Measurements from ENCODE around the gene FAM83G. TPM values are rescaled to one million over a fixed set of nuclear protein-coding genes. Genes with fewer than 3 reads are reported as not detected.

Gene FAM83G
- total RNA-seq, 1 donor from 2014 or later, result 5.8 TPM

- H3K9me3 ChIP-seq, result no peaks in the 10 kb centered on the region
- no peaks in the 10 kb centered on the region for H3K36me3 ChIP-seq
- ATAC-seq (no peak), DNase-seq (no peak)
- H3K27ac ChIP-seq, result no peak overlapping the region
- TF ChIP-seq CTCF (IDR thresholded peaks at IDR 0.05), result no peak
- no peak overlapping the region for H3K4me3 ChIP-seq
- intact Hi-C loops (cut with DNase I), result no loop called here
- H3K4me1 ChIP-seq, result no peaks in the 10 kb centered on the region
- H3K27me3 ChIP-seq (ENCODE audit: low read depth), result no peaks in the 10 kb centered on the region
These were observed 56.7 kb downstream of the FAM83G start for GRCh38 chr17:18947866-18948265.

GRCh38 chr17:18946536-18946935 is 58.0 kb downstream of the FAM83G start:
- ATAC-seq, result no peak

GRCh38 chr17:18944646-18945045 is 59.9 kb downstream of the FAM83G start:
- intact Hi-C loops (cut with DNase I), result no loop called here
- ATAC-seq, result no peak
- TF ChIP-seq CTCF (IDR thresholded peaks at IDR 0.05), result no peak
- no peaks in the 10 kb centered on the region for H3K36me3 ChIP-seq
- H3K4me1 ChIP-seq, result no peaks in the 10 kb centered on the region
- no peak overlapping the region for H3K4me3 ChIP-seq
- H3K27me3 ChIP-seq (ENCODE audit: low read depth), result no peaks in the 10 kb centered on the region
- no peak for DNase-seq
- no peak overlapping the region for H3K27ac ChIP-seq
- no peaks in the 10 kb centered on the region for H3K9me3 ChIP-seq

More at GRCh38 chr17:18946536-18946935, 58.0 kb downstream of the FAM83G start:
- Histone ChIP-seq H3K4me1 (no peaks in the 10 kb centered on the region), H3K4me3 (no peak overlapping the region), H3K36me3 (no peaks in the 10 kb centered on the region), H3K9me3 (no peaks in the 10 kb centered on the region), H3K27ac (no peak overlapping the region), H3K27me3 (ENCODE audit: low read depth) (no peaks in the 10 kb centered on the region)
- intact Hi-C loops (cut with DNase I), result no loop called here
- TF ChIP-seq CTCF (IDR thresholded peaks at IDR 0.05), result no peak
- no peak for DNase-seq

GRCh38 chr17:18938692-18939023 is 65.9 kb downstream of the FAM83G start:
- no peak for DNase-seq
- intact Hi-C loops (cut with DNase I), result no loop called here
- no peaks in the 10 kb centered on the region for H3K36me3 ChIP-seq
- no peak overlapping the region for H3K4me3 ChIP-seq
- H3K9me3 ChIP-seq, result no peaks in the 10 kb centered on the region
- no peak overlapping the region for H3K27ac ChIP-seq
- ATAC-seq, result no peak
- H3K4me1 ChIP-seq, result no peaks in the 10 kb centered on the region
- no peak for TF ChIP-seq CTCF (IDR thresholded peaks at IDR 0.05)
- no peaks in the 10 kb centered on the region for H3K27me3 ChIP-seq (ENCODE audit: low read depth)

GRCh38 chr17:18937981-18938691 is 66.4 kb downstream of the FAM83G start:
- no peaks in the 10 kb centered on the region for H3K4me1 ChIP-seq
- intact Hi-C loops (cut with DNase I), result no loop called here
- H3K27me3 ChIP-seq (ENCODE audit: low read depth), result no peaks in the 10 kb centered on the region
- no peak overlapping the region for H3K27ac ChIP-seq
- H3K9me3 ChIP-seq, result no peaks in the 10 kb centered on the region
- H3K36me3 ChIP-seq, result no peaks in the 10 kb centered on the region
- no peak for TF ChIP-seq CTCF (IDR thresholded peaks at IDR 0.05)
- DNase-seq (no peak), ATAC-seq (no peak)
- no peak overlapping the region for H3K4me3 ChIP-seq

Data from lower lobe of right lung (tissue), 2 donors.